IPS DF 6.9 (cell line): ENCODE data around the gene MEFV.

ENCODE experiments used
- DNase-seq: peaks from one replicate; pipeline ENCODE4 v3.0.0-alpha.2; 2013; ENCODE audit warnings: low read depth, low spot score
- H3K27ac ChIP-seq: one replicate; pipeline ENCODE4 v1.5.1; 2013; ENCODE audit warnings: low read length, control low read depth
- H3K27me3 ChIP-seq: 2 replicates; pipeline ENCODE4 v1.6.1; 2013; ENCODE audit warnings: mild to moderate bottlenecking, low read length; ENCODE audit not compliant: control insufficient read depth, insufficient read depth
- H3K36me3 ChIP-seq: 2 replicates; pipeline ENCODE4 v1.6.1; 2013; ENCODE audit warnings: low read length; ENCODE audit not compliant: control insufficient read depth, insufficient read depth
- H3K4me1 ChIP-seq: 2 replicates; pipeline ENCODE4 v1.6.1; 2013; ENCODE audit warnings: low read length; ENCODE audit not compliant: control insufficient read depth, insufficient read depth
- H3K4me3 ChIP-seq: 2 replicates; pipeline ENCODE4 v1.5.1; 2013; ENCODE audit warnings: mild to moderate bottlenecking, low read length
- H3K9me3 ChIP-seq: 2 replicates; pipeline ENCODE4 v1.6.1; 2013; ENCODE audit warnings: low read length, inconsistent platforms; ENCODE audit not compliant: control insufficient read depth, insufficient read depth
- WGBS: extraction: QIAGEN DNeasy Blood & Tissue Kit; methylation state at CpG from one replicate; pipeline ENCODE4 v1.1.7; 2013; ENCODE audit warnings: mixed read lengths, missing lambda C conversion rate; ENCODE audit not compliant: insufficient read length, insufficient coverage; 5-methylcytosine and 5-hydroxymethylcytosine counted together

Gene MEFV

GRCh38 chr16:3256146-3256865 is at the start of gene MEFV:
MEFV (minus strand) TSS chr16:3256633; CDS start chr16:3256587, 46 bp downstream.
- WGBS, result no CpG with 5 or more reads among the region's 14 CpGs
- no peaks in the 10 kb centered on the region for H3K4me1 ChIP-seq
- H3K36me3 ChIP-seq, result no peaks in the 10 kb centered on the region
- no peak for DNase-seq
- no peaks in the 10 kb centered on the region for H3K27me3 ChIP-seq
- no peak within 1 kb of the TSS for H3K4me3 ChIP-seq
- no peak within 1 kb of the TSS for H3K27ac ChIP-seq
- H3K9me3 ChIP-seq, result no peaks in the 10 kb centered on the region

- DNase-seq, result no peak
- no CpG with 5 or more reads among the region's 11 CpGs for WGBS
- Histone ChIP-seq H3K27ac (no peak overlapping the region), H3K27me3 (no peaks in the 10 kb centered on the region), H3K36me3 (peaks cover 11% of the 10 kb centered on the region; the same call in 1 of the 2 replicates), H3K9me3 (peaks cover 5% of the 10 kb centered on the region; the same call in 1 of the 2 replicates), H3K4me3 (peak overlapping the region; percentile 57), H3K4me1 (no peaks in the 10 kb centered on the region)
These were observed 49.6 kb upstream of the MEFV start for GRCh38 chr16:3306078-3306477.

- peak within 1 kb of the TSS; percentile 57 for H3K4me3 ChIP-seq
- peaks cover 11% of the 10 kb centered on the region; the same call in 1 of the 2 replicates for H3K36me3 ChIP-seq
- WGBS, result no CpG with 5 or more reads among the region's 103 CpGs
- peaks cover 5% of the 10 kb centered on the region; the same call in 1 of the 2 replicates for H3K9me3 ChIP-seq
- H3K4me1 ChIP-seq, result no peaks in the 10 kb centered on the region
- no peak within 1 kb of the TSS for H3K27ac ChIP-seq
- peak; percentile 70 for DNase-seq
- no peaks in the 10 kb centered on the region for H3K27me3 ChIP-seq
These were observed 49.0 kb upstream of the MEFV start, which contains the start of the genes TIGD7 and ZNF75A for GRCh38 chr16:3305109-3306068. TIGD7 (minus strand) TSS chr16:3305430; CDS start chr16:3300614, 4,816 bp downstream. ZNF75A (plus strand) TSS chr16:3305497; CDS start chr16:3308429, 2,932 bp downstream.

- WGBS, result no CpG with 5 or more reads among the region's 4 CpGs
- H3K4me3 ChIP-seq, result no peak overlapping the region; the same call in 1 of the 2 replicates
- H3K4me1 ChIP-seq, result no peaks in the 10 kb centered on the region
- H3K9me3 ChIP-seq, result peaks cover 4% of the 10 kb centered on the region; the same call in 1 of the 2 replicates
- H3K27me3 ChIP-seq, result no peaks in the 10 kb centered on the region
- H3K27ac ChIP-seq, result no peak overlapping the region
- DNase-seq, result no peak
- peaks cover 11% of the 10 kb centered on the region; the same call in 1 of the 2 replicates for H3K36me3 ChIP-seq
These were observed 47.9 kb upstream of the MEFV start for GRCh38 chr16:3304370-3304769.

- no CpG with 5 or more reads among the region's 13 CpGs for WGBS
- Histone ChIP-seq H3K4me3 (no peak overlapping the region), H3K27me3 (no peaks in the 10 kb centered on the region), H3K36me3 (peaks cover 7% of the 10 kb centered on the region), H3K4me1 (no peaks in the 10 kb centered on the region), H3K9me3 (peaks cover 3% of the 10 kb centered on the region; the same call in 1 of the 2 replicates), H3K27ac (no peak overlapping the region)
- DNase-seq, result no peak
These were observed 39.4 kb upstream of the MEFV start for GRCh38 chr16:3295783-3296182.

GRCh38 chr16:3295209-3295608 is 38.8 kb upstream of the MEFV start:
- no CpG with 5 or more reads among the region's 45 CpGs for WGBS
- no peak for DNase-seq
- Histone ChIP-seq H3K4me3 (no peak overlapping the region), H3K9me3 (peaks cover 6% of the 10 kb centered on the region), H3K36me3 (peaks cover 12% of the 10 kb centered on the region), H3K27me3 (no peaks in the 10 kb centered on the region), H3K4me1 (no peaks in the 10 kb centered on the region), H3K27ac (no peak overlapping the region)

- Histone ChIP-seq H3K4me1 (no peaks in the 10 kb centered on the region), H3K27me3 (no peaks in the 10 kb centered on the region), H3K9me3 (peaks cover 16% of the 10 kb centered on the region), H3K4me3 (no peak overlapping the region), H3K36me3 (peaks cover 28% of the 10 kb centered on the region), H3K27ac (no peak overlapping the region)
- no peak for DNase-seq
- WGBS, result no CpG with 5 or more reads among the region's 3 CpGs
These were observed 36.2 kb upstream of the MEFV start for GRCh38 chr16:3292604-3293003.

GRCh38 chr16:3289998-3290673 is 33.7 kb upstream of the MEFV start:
- no peaks in the 10 kb centered on the region for H3K27me3 ChIP-seq
- no peak for DNase-seq
- H3K27ac ChIP-seq, result no peak overlapping the region
- H3K36me3 ChIP-seq, result peaks cover 35% of the 10 kb centered on the region
- peaks cover 17% of the 10 kb centered on the region for H3K9me3 ChIP-seq
- no peak overlapping the region for H3K4me3 ChIP-seq
- no CpG with 5 or more reads among the region's 16 CpGs for WGBS
- H3K4me1 ChIP-seq, result no peaks in the 10 kb centered on the region

GRCh38 chr16:3285131-3285530 is 28.7 kb upstream of the MEFV start:
- H3K36me3 ChIP-seq, result peaks cover 22% of the 10 kb centered on the region

More at GRCh38 chr16:3285131-3285530, 28.7 kb upstream of the MEFV start:
- Histone ChIP-seq H3K9me3 (peaks cover 10% of the 10 kb centered on the region), H3K27me3 (no peaks in the 10 kb centered on the region), H3K27ac (no peak overlapping the region), H3K4me3 (no peak overlapping the region), H3K4me1 (no peaks in the 10 kb centered on the region)
- WGBS, result no CpG with 5 or more reads among the region's 6 CpGs
- no peak for DNase-seq
